Astrocyte (in vitro differentiated cells and primary cell): ENCODE data around the gene MORN3. TPM values are rescaled to one million over a fixed set of nuclear protein-coding genes. Genes with fewer than 3 reads are reported as not detected.
"Not testable (repeated sequence)": the region's sequence is repeated elsewhere in the genome, so short reads cannot be mapped to it uniquely, and the experiment has no call there.

Experiments used
- DNase-seq: peaks from one replicate; pipeline ENCODE4 v3.0.0-alpha.2; 2010; ENCODE audit warnings: low read depth
- FAIRE-seq: peaks from 2 replicates; lab custom pipeline; 2011; peaks lifted over from hg19 to GRCh38; lab: Jason Lieb, UNC
- H2AFZ ChIP-seq: 2 replicates; pipeline ENCODE4 v1.6.0; 2012; ENCODE audit warnings: low read depth, low read length, inconsistent platforms
- H3K27ac ChIP-seq: 2 replicates; pipeline ENCODE4 v1.5.1; 2011; ENCODE audit warnings: low read depth, low read length, inconsistent platforms
- H3K27me3 ChIP-seq: 2 replicates; pipeline ENCODE4 v1.6.0; 2011; ENCODE audit warnings: low read length, inconsistent platforms; ENCODE audit not compliant: insufficient read depth
- H3K36me3 ChIP-seq: 2 replicates; pipeline ENCODE4 v1.5.1; 2011; ENCODE audit warnings: low read length, inconsistent platforms; ENCODE audit not compliant: insufficient read depth
- H3K4me1 ChIP-seq: 2 replicates; pipeline ENCODE4 v1.5.1; 2011; ENCODE audit warnings: low read length, inconsistent platforms; ENCODE audit not compliant: insufficient read depth
- H3K4me2 ChIP-seq: 2 replicates; pipeline ENCODE4 v1.6.0; 2012; ENCODE audit warnings: low read length, inconsistent platforms
- H3K4me3 ChIP-seq: 2 replicates; pipeline ENCODE4 v1.5.1; 2011; ENCODE audit warnings: low read depth, mild to moderate bottlenecking, low read length, inconsistent platforms; ENCODE audit not compliant: insufficient read depth
- H3K79me2 ChIP-seq: 2 replicates; pipeline ENCODE4 v1.6.0; 2012; ENCODE audit warnings: mild to moderate bottlenecking, low read length, inconsistent platforms; ENCODE audit not compliant: insufficient read depth
- H3K9ac ChIP-seq: 2 replicates; pipeline ENCODE4 v1.6.0; 2012; ENCODE audit warnings: mild to moderate bottlenecking, low read length, inconsistent platforms
- H3K9me3 ChIP-seq: 2 replicates; pipeline ENCODE4 v1.5.1; 2012; ENCODE audit warnings: low read depth, mild to moderate bottlenecking, low read length, inconsistent platforms; ENCODE audit not compliant: insufficient read depth
- H4K20me1 ChIP-seq: 2 replicates; pipeline ENCODE4 v1.6.0; 2012; ENCODE audit warnings: low read length, inconsistent platforms; ENCODE audit not compliant: insufficient read depth
- H3K27ac Mint-ChIP-seq: one replicate; pipeline ENCODE4 v1.8.0; 2021; ENCODE audit warnings: mild to moderate bottlenecking, mixed read lengths; ENCODE audit not compliant: unreplicated experiment
- H3K27me3 Mint-ChIP-seq: one replicate; pipeline ENCODE4 v1.8.0; 2021; ENCODE audit warnings: low read depth, mixed read lengths; ENCODE audit not compliant: unreplicated experiment
- H3K36me3 Mint-ChIP-seq: one replicate; pipeline ENCODE4 v1.8.0; 2021; ENCODE audit warnings: low read depth, mixed read lengths; ENCODE audit not compliant: unreplicated experiment
- H3K4me1 Mint-ChIP-seq: one replicate; pipeline ENCODE4 v1.8.0; 2021; ENCODE audit warnings: low read depth, mixed read lengths; ENCODE audit not compliant: unreplicated experiment
- H3K4me3 Mint-ChIP-seq: one replicate; pipeline ENCODE4 v1.8.0; 2021; ENCODE audit warnings: mild to moderate bottlenecking, moderate library complexity, mixed read lengths; ENCODE audit not compliant: unreplicated experiment
- H3K9me3 Mint-ChIP-seq: one replicate; pipeline ENCODE4 v1.8.0; 2021; ENCODE audit warnings: mild to moderate bottlenecking, mixed read lengths; ENCODE audit not compliant: unreplicated experiment
- EZH2 ChIP-seq: IDR thresholded peaks from 2 replicates; pipeline ENCODE4 v1.6.1; 2012; ENCODE audit warnings: mild to moderate bottlenecking, low read length, inconsistent platforms; ENCODE audit not compliant: insufficient read depth
- total RNA-seq: library from RNA; stranded (reverse); gene quantifications from 2 replicates; pipeline ENCODE4 v1.2.1, GENCODE V29; 2021
- TF ChIP-seq, protein P1 (sequence below): IDR thresholded peaks from 2 replicates; pipeline ENCODE4 v1.5.1; 2011; ENCODE audit warnings: low read depth, mild to moderate bottlenecking, inconsistent platforms, low read length, moderate library complexity; ENCODE audit not compliant: insufficient read depth

The MORN3 gene
- total RNA-seq, 1 donor from 2014 or later = 0.36 TPM

GRCh38 chr12:121668750-121669520 is 519 bp downstream of the MORN3 start:
- Histone ChIP-seq H3K9ac (no peak overlapping the region), H3K4me3 (no peak overlapping the region), H3K27me3 (no peaks in the 10 kb centered on the region), H3K36me3 (no peaks in the 10 kb centered on the region), H3K4me2 (no peak overlapping the region), H4K20me1 (no peaks in the 10 kb centered on the region), H2AFZ (no peak overlapping the region), H3K9me3 (no peaks in the 10 kb centered on the region), H3K79me2 (no peaks in the 10 kb centered on the region), H3K27ac (no peak overlapping the region), H3K4me1 (peaks cover 6% of the 10 kb centered on the region)
- Mint-ChIP-seq H3K4me1 (peaks cover 2% of the 10 kb centered on the region), H3K4me3 (no peak overlapping the region), H3K27ac (no peak overlapping the region), H3K9me3 (no peaks in the 10 kb centered on the region), H3K27me3 (peaks cover 2% of the 10 kb centered on the region), H3K36me3 (no peaks in the 10 kb centered on the region)
- no peak for FAIRE-seq
- TF ChIP-seq, protein P1, sequence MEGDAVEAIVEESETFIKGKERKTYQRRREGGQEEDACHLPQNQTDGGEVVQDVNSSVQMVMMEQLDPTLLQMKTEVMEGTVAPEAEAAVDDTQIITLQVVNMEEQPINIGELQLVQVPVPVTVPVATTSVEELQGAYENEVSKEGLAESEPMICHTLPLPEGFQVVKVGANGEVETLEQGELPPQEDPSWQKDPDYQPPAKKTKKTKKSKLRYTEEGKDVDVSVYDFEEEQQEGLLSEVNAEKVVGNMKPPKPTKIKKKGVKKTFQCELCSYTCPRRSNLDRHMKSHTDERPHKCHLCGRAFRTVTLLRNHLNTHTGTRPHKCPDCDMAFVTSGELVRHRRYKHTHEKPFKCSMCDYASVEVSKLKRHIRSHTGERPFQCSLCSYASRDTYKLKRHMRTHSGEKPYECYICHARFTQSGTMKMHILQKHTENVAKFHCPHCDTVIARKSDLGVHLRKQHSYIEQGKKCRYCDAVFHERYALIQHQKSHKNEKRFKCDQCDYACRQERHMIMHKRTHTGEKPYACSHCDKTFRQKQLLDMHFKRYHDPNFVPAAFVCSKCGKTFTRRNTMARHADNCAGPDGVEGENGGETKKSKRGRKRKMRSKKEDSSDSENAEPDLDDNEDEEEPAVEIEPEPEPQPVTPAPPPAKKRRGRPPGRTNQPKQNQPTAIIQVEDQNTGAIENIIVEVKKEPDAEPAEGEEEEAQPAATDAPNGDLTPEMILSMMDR = peak; percentile 59
- no peak for TF ChIP-seq EZH2
- DNase-seq = no peak

DNA sequence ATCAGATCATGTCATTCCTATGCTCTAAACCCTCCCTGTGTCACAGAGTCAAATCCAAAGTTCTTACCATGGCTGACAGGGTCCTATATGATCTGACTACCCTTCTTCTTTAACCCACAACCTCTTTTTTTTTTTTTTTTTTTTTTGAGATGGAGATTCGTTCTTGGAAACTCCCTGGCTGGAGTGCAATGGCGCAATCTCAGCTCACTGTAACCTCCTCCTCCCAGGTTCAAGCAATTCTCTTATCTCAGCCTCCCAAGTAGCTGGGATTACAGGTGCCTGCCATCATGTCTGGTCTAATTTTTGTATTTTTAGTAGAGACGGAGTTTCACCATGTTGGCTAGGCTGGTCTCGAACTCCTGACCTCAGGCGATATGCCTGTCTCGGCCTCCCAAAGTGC is 2.6 kb downstream of the MORN3 start:
- not testable (repeated sequence) for H3K27me3 Mint-ChIP-seq, H3K4me1 ChIP-seq, H3K9me3 Mint-ChIP-seq, H3K9ac ChIP-seq, H3K9me3 ChIP-seq, H2AFZ ChIP-seq, H3K36me3 Mint-ChIP-seq, H3K4me1 Mint-ChIP-seq, H3K27me3 ChIP-seq, H3K4me3 Mint-ChIP-seq, H3K4me3 ChIP-seq, H3K79me2 ChIP-seq, H3K27ac Mint-ChIP-seq, H3K4me2 ChIP-seq, DNase-seq, FAIRE-seq, H3K36me3 ChIP-seq, H4K20me1 ChIP-seq, H3K27ac ChIP-seq

DNA sequence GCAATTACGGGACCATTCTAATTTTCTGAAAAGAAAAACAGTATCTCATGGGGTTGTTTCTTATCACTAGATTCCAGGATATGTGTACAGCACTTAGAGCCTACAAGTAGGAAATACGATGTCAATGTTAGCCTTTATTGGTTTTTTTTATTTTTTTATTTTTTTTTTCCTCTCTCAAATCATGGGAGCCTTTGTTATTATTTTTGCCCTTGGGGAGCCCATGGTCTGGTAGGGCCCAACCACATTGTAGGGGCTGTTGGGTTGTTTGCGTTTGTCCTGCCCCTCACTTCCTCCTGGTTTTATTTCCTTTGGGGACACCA is 5.9 kb downstream of the MORN3 start:
- Mint-ChIP-seq H3K27ac (no peak overlapping the region), H3K4me3 (no peak overlapping the region), H3K36me3 (no peaks in the 10 kb centered on the region), H3K27me3 (peaks cover 2% of the 10 kb centered on the region), H3K9me3 (no peaks in the 10 kb centered on the region), H3K4me1 (peaks cover 5% of the 10 kb centered on the region)
- Histone ChIP-seq H3K79me2 (no peaks in the 10 kb centered on the region), H3K4me3 (no peak overlapping the region), H3K27me3 (no peaks in the 10 kb centered on the region), H3K9ac (no peak overlapping the region), H4K20me1 (no peaks in the 10 kb centered on the region), H2AFZ (peak overlapping the region; percentile 47), H3K36me3 (no peaks in the 10 kb centered on the region), H3K4me1 (peaks cover 6% of the 10 kb centered on the region), H3K4me2 (no peak overlapping the region), H3K27ac (no peak overlapping the region), H3K9me3 (no peaks in the 10 kb centered on the region)
- TF ChIP-seq, protein P1 = no peak
- TF ChIP-seq EZH2 = no peak
- FAIRE-seq (no peak), DNase-seq (no peak)

DNA sequence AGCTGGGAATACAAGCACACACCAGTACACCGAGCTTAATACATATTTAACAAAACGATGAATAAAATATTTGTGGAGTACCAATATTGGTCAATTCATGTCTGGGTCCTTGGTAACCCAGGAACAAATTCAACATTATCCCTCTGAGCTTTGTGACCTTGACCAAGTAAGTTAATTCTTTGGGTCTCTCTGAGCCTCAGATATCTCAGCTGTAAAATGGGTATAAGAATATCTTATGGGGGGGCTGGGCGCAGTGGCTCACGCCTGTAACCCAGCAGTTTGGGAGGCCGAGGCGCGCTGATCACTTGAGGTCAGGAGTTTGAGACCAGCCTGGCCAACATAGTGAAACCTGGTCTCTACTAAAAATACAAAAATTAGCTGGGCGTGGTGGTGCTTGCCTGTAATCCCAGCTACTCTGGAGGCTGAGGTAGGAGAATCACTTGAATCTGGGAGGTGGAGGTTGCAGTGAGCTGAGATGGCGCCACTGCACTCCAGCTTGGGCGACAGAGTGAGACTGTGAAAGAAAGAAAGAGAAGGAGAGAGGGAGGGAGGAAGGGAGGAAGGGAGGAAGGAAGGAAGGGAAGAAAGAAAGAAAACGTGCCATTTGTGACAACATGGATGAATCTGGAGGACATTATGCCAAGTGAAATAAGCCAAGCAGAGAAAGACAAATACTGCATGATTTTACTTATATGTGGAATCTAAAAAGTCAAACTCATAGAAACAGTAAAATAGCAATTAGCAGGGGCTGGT is 7.9 kb downstream of the MORN3 start:
- H3K4me3 ChIP-seq, H3K9ac ChIP-seq, H3K36me3 Mint-ChIP-seq, H3K9me3 ChIP-seq, H2AFZ ChIP-seq, H3K79me2 ChIP-seq, H3K4me2 ChIP-seq, H3K4me1 ChIP-seq, H3K27ac ChIP-seq, H3K4me3 Mint-ChIP-seq, H3K4me1 Mint-ChIP-seq, H4K20me1 ChIP-seq, FAIRE-seq, H3K36me3 ChIP-seq, H3K27me3 ChIP-seq, H3K27me3 Mint-ChIP-seq, H3K9me3 Mint-ChIP-seq, H3K27ac Mint-ChIP-seq, DNase-seq: not testable (repeated sequence)
